ENCODE measurements around the gene RASAL3. TPM values are rescaled to one million over a fixed set of nuclear protein-coding genes. Genes with fewer than 3 reads are reported as not detected.

The RASAL3 gene
- total RNA-seq, 1 donor from 2014 or later = not detected

DNA sequence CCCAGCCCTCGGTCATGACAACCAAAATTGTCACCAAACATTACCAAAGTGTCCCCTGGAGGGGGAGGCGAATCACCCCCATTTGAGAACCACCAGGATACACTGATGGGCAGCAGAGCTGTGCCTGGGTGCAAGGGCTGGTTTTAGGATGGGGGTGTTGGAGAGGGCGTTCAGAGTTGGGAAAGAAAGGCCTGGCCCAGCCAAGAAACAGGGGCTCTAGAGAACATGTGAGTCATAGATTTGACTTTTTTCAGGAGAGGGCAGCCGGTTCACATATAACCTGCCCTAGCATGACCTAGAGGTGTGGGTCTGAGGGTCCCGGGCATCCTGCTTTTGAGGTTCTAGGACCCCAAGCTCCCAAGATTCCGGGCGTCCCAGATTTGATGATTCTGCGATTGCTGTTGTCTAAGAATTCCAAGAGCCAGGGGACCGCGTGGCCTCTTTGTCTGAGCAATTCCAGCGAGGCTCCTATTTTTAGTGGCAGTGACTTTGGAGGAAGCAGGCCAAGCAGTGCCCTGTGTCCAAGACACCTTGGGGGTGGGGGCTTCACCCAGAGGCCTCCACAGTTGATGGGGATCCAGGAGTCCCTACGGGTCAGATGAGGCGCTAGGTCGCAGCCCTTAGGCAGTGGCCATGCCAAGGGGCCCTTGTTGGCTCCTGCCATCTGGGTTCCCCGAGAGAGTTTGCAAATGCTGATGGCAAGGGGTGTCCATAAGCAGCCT, 19.7 kb downstream of the RASAL3 start:
- Mint-ChIP-seq H3K4me1 (ENCODE audit: unreplicated experiment) (peaks cover 6% of the 10 kb centered on the region), H3K27me3 (no peaks in the 10 kb centered on the region), H3K36me3 (no peaks in the 10 kb centered on the region), H3K27ac (no peak overlapping the region), H3K9me3 (no peaks in the 10 kb centered on the region), H3K4me3 (no peak overlapping the region)
- TF ChIP-seq, protein P1, sequence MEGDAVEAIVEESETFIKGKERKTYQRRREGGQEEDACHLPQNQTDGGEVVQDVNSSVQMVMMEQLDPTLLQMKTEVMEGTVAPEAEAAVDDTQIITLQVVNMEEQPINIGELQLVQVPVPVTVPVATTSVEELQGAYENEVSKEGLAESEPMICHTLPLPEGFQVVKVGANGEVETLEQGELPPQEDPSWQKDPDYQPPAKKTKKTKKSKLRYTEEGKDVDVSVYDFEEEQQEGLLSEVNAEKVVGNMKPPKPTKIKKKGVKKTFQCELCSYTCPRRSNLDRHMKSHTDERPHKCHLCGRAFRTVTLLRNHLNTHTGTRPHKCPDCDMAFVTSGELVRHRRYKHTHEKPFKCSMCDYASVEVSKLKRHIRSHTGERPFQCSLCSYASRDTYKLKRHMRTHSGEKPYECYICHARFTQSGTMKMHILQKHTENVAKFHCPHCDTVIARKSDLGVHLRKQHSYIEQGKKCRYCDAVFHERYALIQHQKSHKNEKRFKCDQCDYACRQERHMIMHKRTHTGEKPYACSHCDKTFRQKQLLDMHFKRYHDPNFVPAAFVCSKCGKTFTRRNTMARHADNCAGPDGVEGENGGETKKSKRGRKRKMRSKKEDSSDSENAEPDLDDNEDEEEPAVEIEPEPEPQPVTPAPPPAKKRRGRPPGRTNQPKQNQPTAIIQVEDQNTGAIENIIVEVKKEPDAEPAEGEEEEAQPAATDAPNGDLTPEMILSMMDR (conservative IDR thresholded peaks at IDR 0.05) = no peak
- no peak for DNase-seq (ENCODE audit: extremely low spot score, unreplicated experiment)

DNA sequence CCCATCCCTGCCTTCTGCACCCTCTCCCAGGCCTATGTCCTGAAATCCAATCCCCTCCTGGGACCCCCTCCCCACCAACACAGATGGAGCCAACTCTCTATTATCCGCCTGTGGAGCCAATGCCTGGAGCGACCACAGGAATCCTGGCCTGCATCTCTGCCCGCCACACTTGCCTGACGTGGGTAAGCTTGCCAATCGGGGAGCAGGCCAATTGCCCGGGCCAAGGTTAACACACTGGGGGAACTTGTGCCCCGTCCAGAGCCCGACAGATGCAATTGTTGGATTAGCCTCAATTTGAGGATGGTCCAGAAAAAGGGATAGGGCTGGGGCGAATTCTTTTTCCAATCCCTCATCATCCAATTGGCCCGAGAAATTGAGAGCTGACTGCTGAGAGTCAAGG, 20.5 kb downstream of the RASAL3 start:
- DNase-seq (ENCODE audit: extremely low spot score, unreplicated experiment) = no peak
- TF ChIP-seq, protein P1 (conservative IDR thresholded peaks at IDR 0.05) = no peak
- Mint-ChIP-seq H3K27ac (no peak overlapping the region), H3K36me3 (no peaks in the 10 kb centered on the region), H3K9me3 (no peaks in the 10 kb centered on the region), H3K4me1 (ENCODE audit: unreplicated experiment) (peaks cover 5% of the 10 kb centered on the region), H3K27me3 (no peaks in the 10 kb centered on the region), H3K4me3 (no peak overlapping the region)

DNA sequence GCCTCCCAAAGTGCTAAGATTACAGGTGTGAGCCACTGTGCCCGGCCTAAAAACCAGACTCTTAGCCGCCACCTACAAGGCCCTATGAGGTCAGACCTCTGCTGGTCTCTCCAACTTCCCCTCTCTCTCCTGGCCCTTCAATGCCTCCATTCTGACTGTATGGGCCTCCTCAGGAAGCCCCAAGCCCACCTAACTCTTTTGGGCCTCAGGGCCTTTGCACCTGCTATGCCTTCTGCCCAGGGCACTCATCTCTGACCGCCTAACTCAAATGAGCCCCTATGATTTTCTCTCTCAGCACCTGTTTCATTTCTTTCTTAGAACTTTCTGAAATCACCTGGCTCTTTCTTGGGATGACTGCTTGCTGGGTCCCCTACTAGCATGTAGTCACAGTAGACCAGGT, 21.0 kb downstream of the RASAL3 start:
- Mint-ChIP-seq H3K4me1 (ENCODE audit: unreplicated experiment) (no peaks in the 10 kb centered on the region), H3K27me3 (no peaks in the 10 kb centered on the region), H3K27ac (no peak overlapping the region), H3K9me3 (no peaks in the 10 kb centered on the region), H3K36me3 (no peaks in the 10 kb centered on the region), H3K4me3 (no peak overlapping the region)
- TF ChIP-seq, protein P1 (conservative IDR thresholded peaks at IDR 0.05) = no peak
- DNase-seq (ENCODE audit: extremely low spot score, unreplicated experiment) = no peak

DNA sequence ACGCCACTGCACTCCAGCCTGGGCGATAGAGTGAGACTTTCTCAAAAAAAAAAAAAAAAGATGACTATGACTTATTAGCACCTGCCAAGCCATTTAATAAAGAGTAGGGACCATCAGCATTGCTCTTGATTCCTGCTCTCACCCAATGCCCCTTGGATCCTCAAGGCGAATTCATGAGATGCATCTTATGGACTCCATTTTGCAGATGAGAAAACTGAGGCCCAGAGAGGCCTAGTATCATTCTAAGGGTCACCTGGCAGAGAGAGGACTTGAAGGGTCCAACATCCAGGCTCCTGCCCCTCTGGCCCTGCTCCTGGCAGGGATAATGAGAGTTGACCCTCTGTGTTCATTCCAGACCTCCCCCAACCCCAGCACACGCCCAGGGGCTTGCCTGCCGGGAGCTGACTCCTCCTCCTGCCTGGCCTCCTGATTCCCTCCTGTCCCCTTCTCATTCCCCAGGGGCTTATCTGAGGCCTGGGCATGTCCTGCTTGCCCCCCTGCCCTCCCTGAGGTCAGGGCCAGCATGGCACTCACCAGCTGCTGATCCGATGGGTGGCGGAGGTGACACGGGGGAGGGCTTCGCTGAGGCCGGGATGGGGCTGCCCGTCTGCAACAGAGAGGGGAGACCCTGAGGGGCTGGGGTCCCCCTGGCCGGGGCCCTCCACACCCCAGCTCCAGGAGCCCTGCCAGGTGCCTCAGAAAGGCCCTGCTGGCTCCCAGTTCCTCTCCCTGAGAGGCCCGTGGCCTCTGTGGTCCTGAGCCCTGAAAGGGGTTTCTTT, 22.0 kb downstream of the RASAL3 start:
- no peak for DNase-seq (ENCODE audit: extremely low spot score, unreplicated experiment)
- Mint-ChIP-seq H3K4me1 (ENCODE audit: unreplicated experiment) (no peaks in the 10 kb centered on the region), H3K27me3 (no peaks in the 10 kb centered on the region), H3K4me3 (no peak overlapping the region), H3K27ac (no peak overlapping the region), H3K36me3 (no peaks in the 10 kb centered on the region), H3K9me3 (no peaks in the 10 kb centered on the region)
- TF ChIP-seq, protein P1 (conservative IDR thresholded peaks at IDR 0.05) = no peak

DNA sequence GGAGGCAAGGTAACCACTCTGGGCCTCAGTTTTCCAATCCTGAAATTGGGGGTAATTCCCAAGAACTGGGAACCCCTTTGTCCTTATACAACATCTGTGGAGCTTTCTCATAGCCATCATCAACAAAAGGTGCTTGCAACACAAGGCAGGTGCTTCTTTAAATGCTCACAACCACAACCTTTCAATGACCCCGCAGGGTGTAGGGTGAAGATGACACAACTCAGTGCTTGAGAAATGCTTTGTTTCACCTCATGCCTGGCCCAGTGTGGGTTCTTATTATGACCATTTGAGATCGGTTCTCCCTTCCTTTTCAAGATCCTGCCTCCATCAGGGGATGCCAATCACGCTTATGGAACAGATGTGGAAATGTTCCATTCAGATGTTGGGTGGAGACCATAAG, 23.0 kb downstream of the RASAL3 start:
- Mint-ChIP-seq H3K4me1 (ENCODE audit: unreplicated experiment) (no peaks in the 10 kb centered on the region), H3K27me3 (no peaks in the 10 kb centered on the region), H3K4me3 (no peak overlapping the region), H3K9me3 (no peaks in the 10 kb centered on the region), H3K27ac (no peak overlapping the region), H3K36me3 (no peaks in the 10 kb centered on the region)
- no peak for DNase-seq (ENCODE audit: extremely low spot score, unreplicated experiment)
- TF ChIP-seq, protein P1 (conservative IDR thresholded peaks at IDR 0.05) = no peak
